ENCODE results near the gene TRAPPC12. TPM values are rescaled to one million over a fixed set of nuclear protein-coding genes. Genes with fewer than 3 reads are reported as not detected.

TRAPPC12 gene
- total RNA-seq, 1 donor from 2014 or later, result 130 TPM

- Mint-ChIP-seq H3K27ac (ENCODE audit: unreplicated experiment) (no peak overlapping the region), H3K4me3 (ENCODE audit: unreplicated experiment) (no peak overlapping the region), H3K4me1 (ENCODE audit: low read depth, unreplicated experiment) (peaks cover 22% of the 10 kb centered on the region), H3K9me3 (ENCODE audit: unreplicated experiment) (peaks cover 9% of the 10 kb centered on the region), H3K27me3 (ENCODE audit: unreplicated experiment) (peaks cover 7% of the 10 kb centered on the region), H3K36me3 (ENCODE audit: unreplicated experiment) (peaks cover 17% of the 10 kb centered on the region)
- no peak for TF ChIP-seq CTCF (IDR thresholded peaks at IDR 0.05; ENCODE audit: partially characterized antibody, unreplicated experiment)
- no peak for DNase-seq
These were observed 34.6 kb upstream of the TRAPPC12 start for GRCh38 chr2:3344897-3345296.

GRCh38 chr2:3345621-3346020, 33.9 kb upstream of the TRAPPC12 start:
- H3K27me3 Mint-ChIP-seq (ENCODE audit: unreplicated experiment), result peaks cover 6% of the 10 kb centered on the region

GRCh38 chr2:3348767-3349166, 30.7 kb upstream of the TRAPPC12 start:
- peaks cover 26% of the 10 kb centered on the region for H3K4me1 Mint-ChIP-seq (ENCODE audit: low read depth, unreplicated experiment)
- H3K4me3 Mint-ChIP-seq (ENCODE audit: unreplicated experiment), result no peak overlapping the region
- H3K9me3 Mint-ChIP-seq (ENCODE audit: unreplicated experiment), result peaks cover 12% of the 10 kb centered on the region
- H3K36me3 Mint-ChIP-seq (ENCODE audit: unreplicated experiment), result peaks cover 28% of the 10 kb centered on the region
- no peak for TF ChIP-seq CTCF (IDR thresholded peaks at IDR 0.05; ENCODE audit: partially characterized antibody, unreplicated experiment)
- DNase-seq, result peak; percentile 50
- H3K27ac Mint-ChIP-seq (ENCODE audit: unreplicated experiment), result peak overlapping the region; percentile 92
- peaks cover 8% of the 10 kb centered on the region for H3K27me3 Mint-ChIP-seq (ENCODE audit: unreplicated experiment)

More at GRCh38 chr2:3345621-3346020, 33.9 kb upstream of the TRAPPC12 start:
- H3K27ac Mint-ChIP-seq (ENCODE audit: unreplicated experiment), result no peak overlapping the region
- TF ChIP-seq CTCF (IDR thresholded peaks at IDR 0.05; ENCODE audit: partially characterized antibody, unreplicated experiment), result no peak
- H3K36me3 Mint-ChIP-seq (ENCODE audit: unreplicated experiment), result peaks cover 21% of the 10 kb centered on the region
- no peak overlapping the region for H3K4me3 Mint-ChIP-seq (ENCODE audit: unreplicated experiment)
- peaks cover 25% of the 10 kb centered on the region for H3K4me1 Mint-ChIP-seq (ENCODE audit: low read depth, unreplicated experiment)
- peaks cover 9% of the 10 kb centered on the region for H3K9me3 Mint-ChIP-seq (ENCODE audit: unreplicated experiment)
- DNase-seq, result no peak

GRCh38 chr2:3349211-3349693, 30.2 kb upstream of the TRAPPC12 start:
- H3K4me3 Mint-ChIP-seq (ENCODE audit: unreplicated experiment), result no peak overlapping the region
- peaks cover 28% of the 10 kb centered on the region for H3K36me3 Mint-ChIP-seq (ENCODE audit: unreplicated experiment)
- peaks cover 12% of the 10 kb centered on the region for H3K9me3 Mint-ChIP-seq (ENCODE audit: unreplicated experiment)
- H3K4me1 Mint-ChIP-seq (ENCODE audit: low read depth, unreplicated experiment), result peaks cover 26% of the 10 kb centered on the region
- H3K27ac Mint-ChIP-seq (ENCODE audit: unreplicated experiment), result peak overlapping the region; percentile 92
- DNase-seq, result peak; percentile 44
- H3K27me3 Mint-ChIP-seq (ENCODE audit: unreplicated experiment), result peaks cover 8% of the 10 kb centered on the region
- no peak for TF ChIP-seq CTCF (IDR thresholded peaks at IDR 0.05; ENCODE audit: partially characterized antibody, unreplicated experiment)

- peak overlapping the region; percentile 38 for H3K27ac Mint-ChIP-seq (ENCODE audit: unreplicated experiment)
- peaks cover 12% of the 10 kb centered on the region for H3K4me1 Mint-ChIP-seq (ENCODE audit: low read depth, unreplicated experiment)
- H3K4me3 Mint-ChIP-seq (ENCODE audit: unreplicated experiment), result no peak overlapping the region
- H3K36me3 Mint-ChIP-seq (ENCODE audit: unreplicated experiment), result peaks cover 11% of the 10 kb centered on the region
- TF ChIP-seq CTCF (IDR thresholded peaks at IDR 0.05; ENCODE audit: partially characterized antibody, unreplicated experiment), result no peak
- H3K9me3 Mint-ChIP-seq (ENCODE audit: unreplicated experiment), result peaks cover 5% of the 10 kb centered on the region
- no peak for DNase-seq
- peaks cover 2% of the 10 kb centered on the region for H3K27me3 Mint-ChIP-seq (ENCODE audit: unreplicated experiment)
These were observed 24.5 kb upstream of the TRAPPC12 start for GRCh38 chr2:3354986-3355385.

Data from glutamatergic neuron (in vitro differentiated cells).